Stimulated activated CD4-positive, alpha-beta T cell treated with anti-CD3 and anti-CD28 coated beads, Interleukin-1b, Interleukin-23, amount 100 ng/mL, for 4 hours (primary cell): ENCODE data around the gene PNPO.

Experiments used
- DNase-seq, 2 donors: peaks; one replicate each; pipeline ENCODE4 v3.0.0-alpha.2; 2020; ENCODE audit warnings: low read depth in 2 of 2

Gene PNPO

GRCh38 chr17:47949946-47950345 is 8.6 kb downstream of the PNPO start:
- no peak for DNase-seq

DNA sequence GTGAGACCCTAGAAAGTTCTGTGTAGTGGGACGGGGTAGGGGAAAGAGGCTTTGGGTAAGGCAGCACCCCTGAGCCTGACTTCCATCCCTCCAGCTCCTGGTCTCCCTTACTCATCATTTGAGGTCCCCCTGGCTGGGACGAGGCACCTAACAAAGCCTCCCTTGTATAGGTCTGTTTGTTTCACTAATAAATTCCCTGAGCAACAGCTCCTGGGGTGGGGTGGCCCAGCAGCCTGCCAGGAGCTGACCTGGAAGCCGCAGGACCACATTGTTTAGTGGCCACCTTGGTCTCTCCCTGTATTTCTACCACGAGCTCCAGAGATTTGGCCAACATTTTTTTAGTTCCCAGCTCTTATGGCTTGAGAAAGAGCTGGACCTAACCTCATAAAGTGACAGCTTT is 9.1 kb downstream of the PNPO start:
- DNase-seq: no peak

DNA sequence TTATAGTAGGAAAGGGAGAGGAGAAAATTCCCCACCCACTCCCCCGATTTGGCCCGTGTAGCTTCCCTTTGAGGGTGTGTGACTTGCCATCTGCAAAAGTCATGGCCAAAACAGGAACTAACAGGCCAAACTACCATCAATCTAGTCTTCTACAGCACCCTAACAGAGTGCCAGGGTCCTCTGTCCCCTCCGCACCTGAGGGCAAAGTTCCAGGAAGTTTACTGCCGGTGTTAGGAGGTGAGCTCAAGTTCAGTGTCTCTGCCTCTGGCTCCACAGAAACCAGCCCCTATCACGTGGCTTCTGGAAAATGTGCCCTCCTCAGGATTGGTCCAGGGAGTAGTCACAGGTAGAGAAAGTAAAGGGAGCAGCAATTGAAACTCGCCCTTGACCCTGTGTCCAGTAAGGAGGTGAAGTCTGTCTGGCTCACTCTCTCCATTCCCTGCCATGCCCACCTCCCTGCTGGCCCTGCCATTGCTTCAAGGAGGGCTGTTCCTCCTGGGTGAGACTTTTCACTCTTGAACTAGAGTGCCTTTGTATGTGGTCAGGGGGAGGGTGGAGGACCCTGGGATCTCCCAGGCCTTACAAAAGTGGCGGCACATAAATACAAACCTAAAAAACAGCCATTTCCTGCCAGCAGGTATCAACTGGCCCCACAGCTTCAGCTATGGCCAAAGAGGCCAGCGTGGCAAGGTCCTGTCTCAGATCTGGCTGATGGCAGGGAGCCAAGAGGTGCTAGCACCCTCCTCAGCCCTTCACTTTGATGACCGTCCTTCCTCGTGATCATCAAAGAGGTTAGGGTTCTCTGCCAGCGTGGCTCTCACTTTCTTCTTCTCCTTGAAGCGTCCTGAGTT is 11.0 kb downstream of the PNPO start:
- no peak for DNase-seq

GRCh38 chr17:47953909-47954308 is 12.5 kb downstream of the PNPO start:
- DNase-seq: no peak

DNA sequence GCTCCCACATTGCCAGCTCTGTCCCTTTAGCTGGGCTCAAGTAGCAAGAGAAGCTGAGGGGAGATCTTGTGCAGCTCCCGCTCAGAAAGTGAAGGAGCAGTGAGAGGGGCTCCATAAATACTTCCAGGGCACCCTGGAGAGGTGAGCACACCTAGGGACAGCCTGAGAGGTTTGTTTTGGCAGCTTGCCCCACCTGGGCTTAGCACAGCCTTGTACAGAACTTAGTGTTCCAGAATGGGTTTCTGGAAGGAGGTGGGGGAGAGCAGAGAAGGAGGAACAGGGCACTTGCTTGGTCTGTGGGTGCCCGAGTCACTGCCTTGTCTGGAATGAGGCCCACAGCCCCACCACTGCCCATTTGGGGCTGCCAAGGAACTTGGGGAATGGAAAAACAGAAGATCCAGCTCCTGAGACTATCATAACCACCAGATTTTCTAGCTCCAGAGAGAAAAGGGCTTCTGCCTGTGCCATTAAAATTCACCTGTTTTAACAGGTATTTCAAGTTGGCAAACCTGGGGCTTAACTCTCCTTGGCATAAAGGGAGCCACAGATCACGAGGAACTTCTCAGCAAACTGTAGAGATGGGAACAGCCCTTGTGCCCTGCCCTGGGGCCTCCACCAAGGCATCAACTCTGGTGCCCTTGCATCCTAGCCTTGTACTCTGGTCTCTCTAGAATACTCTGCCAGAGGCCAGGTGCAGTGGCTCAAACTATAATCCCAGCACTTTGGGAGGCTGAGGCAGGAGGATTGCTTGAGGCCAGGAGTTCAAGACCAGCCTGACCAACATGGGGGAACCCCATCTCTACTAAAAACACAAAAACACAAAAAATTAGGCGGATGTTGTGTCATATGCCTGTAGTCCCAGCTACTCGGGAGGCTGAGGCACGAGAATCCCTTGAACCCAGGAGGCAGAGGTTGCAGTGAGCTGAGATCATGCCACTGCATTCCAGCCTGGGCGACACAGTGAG is 14.4 kb downstream of the PNPO start:
- DNase-seq: no peak

GRCh38 chr17:47956791-47957590 is 15.6 kb downstream of the PNPO start:
- DNase-seq: no peak

GRCh38 chr17:47957591-47958490 is 16.5 kb downstream of the PNPO start, which contains the start of gene PRR15L:
Gene PRR15L (minus strand): TSS chr17:47957883. CDS start chr17:47953234, 4,649 bp downstream.
- no peak for DNase-seq

DNA sequence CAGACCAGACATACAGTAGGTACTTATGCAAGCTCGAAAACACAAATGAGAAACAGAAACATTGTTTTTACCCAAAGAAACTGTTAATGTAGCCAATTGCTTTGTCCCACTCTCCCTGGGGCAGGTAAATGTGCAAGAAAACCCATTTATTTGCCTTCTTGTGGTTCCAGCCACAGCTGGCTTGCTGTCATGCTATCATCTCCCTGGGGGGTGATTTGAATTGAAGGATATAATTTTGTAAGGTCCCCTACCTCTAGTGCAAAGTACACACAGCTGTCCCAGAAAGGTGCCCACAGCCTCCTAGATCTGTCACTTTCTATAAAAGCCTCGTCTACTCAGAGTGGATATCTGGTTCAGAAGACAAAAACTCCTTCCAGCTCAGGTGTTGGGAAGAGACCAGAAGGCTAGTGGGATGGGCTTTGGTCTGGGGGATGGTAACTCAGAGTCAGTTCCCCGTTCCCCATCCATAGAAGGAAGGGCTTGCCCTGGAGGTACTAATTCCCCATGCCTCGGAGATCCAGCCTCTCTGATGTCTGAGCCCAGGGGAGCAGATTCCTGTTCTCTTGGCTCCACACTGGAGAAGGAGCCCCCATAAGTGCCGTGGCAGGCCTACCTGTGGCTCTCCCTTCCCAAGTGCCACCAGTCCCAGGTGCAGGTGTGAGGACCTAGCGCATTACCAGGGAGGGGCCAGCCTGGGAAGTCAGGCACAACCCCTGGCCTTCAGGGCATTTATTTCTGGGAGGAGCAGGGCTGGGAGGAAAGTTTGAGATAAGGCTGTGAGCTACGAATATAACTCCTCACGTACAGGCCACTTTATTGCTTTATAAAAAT is 18.7 kb downstream of the PNPO start:
- no peak for DNase-seq

DNA sequence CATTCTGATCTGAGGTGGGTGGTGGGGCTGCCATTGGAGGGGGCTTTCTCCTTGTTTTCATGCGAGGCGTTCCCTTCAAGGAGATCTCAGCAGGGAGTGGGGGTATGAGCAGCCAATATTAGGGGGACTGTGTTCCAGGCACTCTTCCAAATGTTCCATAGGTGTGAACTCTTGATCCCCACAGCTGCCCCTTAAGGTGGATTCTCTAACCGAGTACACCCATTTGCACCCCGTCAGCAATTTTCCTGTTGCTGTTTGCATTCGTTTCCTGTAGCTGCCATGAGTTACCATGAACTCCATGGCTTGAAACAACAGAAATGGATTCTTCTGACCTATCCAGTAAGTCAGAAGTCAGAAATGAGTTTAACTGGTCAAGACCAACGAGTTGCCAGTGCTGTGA is 20.0 kb downstream of the PNPO start:
- no peak for DNase-seq

- no peak for DNase-seq
These were observed 21.5 kb downstream of the PNPO start for GRCh38 chr17:47962901-47963300.

DNA sequence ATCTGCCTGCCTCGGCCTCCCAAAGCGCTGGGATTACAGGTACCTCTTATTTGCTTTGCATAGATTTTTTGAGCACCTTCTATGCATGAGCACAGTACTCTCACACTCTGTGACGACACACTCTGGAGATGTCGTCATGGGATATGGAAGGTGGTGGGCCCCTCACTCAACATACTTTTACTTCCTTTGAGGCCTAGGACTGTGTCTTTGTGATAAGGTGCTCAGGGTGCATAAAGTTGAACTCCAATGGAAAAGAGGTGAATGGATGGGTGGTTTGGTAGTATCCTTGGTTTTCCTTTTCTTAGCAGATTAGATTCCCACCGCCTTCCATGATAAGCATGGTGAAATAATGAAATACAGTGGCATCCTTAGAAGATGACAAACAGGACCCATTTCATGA is 23.5 kb downstream of the PNPO start:
- DNase-seq: no peak

GRCh38 chr17:47966079-47966519 is 24.7 kb downstream of the PNPO start:
- DNase-seq: no peak

- DNase-seq: no peak
These were observed 26.4 kb downstream of the PNPO start for GRCh38 chr17:47967607-47968252.

DNA sequence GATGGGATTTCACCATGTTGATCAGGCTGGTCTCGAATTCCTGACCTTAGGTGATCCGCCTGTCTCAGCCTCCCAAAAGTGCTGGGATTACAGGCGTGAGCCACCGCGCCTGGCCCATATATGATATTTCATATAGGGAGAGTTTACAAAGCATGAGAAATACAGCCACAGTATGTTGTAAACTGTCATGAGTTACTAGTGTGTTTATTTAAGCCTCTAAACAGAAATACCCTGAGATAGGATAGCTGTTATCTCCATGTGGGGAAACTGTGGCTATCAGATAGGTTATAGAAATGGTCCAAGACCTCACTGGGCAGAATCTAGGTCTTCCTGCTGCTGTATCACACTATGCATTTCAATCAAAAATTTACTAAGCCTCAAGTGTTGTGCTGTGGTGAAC is 27.5 kb downstream of the PNPO start:
- no peak for DNase-seq

DNA sequence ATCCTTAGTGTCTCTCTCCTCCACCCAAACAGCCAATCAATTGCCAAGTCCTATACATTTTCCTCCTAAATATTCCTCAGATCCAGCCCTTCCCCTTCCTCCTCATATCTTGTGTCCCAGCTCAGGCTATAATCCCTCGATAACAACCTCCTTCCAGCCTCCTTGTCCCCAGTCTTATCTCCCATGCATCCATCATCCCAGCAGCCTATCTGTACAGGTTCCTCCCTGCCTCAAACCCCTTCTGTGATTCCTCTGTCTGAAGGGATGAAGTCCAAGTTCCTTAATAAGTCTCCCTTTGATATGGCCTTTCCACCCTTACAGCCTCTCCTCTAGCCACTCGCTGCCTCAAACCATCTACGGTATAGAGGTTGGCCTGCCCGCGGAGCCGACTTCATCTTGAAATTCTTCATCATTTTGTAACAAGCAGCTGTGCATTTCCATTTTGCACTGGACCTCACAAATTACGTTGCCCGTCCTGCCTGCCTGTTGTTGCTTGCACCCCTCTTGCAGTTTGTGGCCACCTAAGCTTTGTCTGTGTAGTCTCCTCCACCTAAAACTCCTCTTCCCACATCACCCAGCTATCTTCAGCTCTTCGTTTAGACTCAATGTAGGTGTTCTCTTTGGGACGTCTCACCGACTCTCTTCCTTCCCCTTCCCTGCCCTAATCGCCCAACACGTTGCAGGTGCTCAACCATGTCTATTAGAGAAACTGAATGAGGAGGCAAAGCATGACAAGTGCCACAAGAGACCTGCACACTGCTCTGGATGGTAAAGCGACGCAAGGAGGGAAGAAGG is 28.8 kb downstream of the PNPO start:
- DNase-seq: no peak

DNA sequence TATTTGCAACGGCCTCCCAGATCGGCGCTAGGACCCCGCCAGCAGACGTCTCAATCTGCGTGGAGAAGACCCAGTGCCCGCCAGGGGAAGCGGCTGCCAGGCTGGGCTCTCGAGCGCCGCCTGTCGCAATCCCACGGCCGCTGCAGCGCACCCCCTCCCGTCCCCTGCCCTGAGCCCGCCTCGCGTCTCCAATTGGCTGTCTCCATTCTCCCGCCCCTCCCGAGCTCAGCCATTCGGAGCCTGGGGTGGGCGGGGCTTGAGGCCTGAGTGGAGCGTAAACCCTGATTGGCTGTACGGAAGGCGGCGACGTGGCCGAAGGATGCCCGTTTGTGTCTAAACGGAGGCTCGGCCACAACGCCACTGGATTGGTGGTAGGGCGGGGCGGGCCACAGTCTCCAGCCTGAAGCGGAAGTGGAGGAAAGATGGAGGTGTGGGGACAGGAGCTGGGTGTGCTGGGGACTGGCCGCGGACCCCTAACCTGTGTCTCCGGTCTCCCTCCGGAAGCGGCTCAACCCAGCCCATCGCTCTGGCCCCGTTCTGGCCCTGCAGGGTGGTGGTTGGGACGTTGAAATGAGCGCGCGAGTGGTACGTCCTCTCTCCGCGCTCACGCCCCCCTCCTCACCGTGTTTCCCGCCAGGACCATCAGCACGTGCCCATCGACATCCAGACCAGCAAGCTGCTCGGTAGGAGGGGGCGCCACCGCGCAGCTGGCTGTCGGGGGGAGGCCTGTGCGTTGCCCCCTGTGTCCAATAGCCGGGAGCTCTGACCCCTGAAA is 29.5 kb downstream of the PNPO start, which contains the start of gene CDK5RAP3:
Gene CDK5RAP3, plus strand, starts transcription at position 389 of the 775 bp plus-strand sequence. Its CDS starts 34 bp downstream, at position 423.
- DNase-seq: peak; percentile 97 to 98

- DNase-seq: no peak
These were observed 32.2 kb downstream of the PNPO start for GRCh38 chr17:47973541-47973940.
